GM21447 (cell line): Measurements from ENCODE around the gene TTC39C.
A peak's percentile ranks its signal among the peaks of the same experiment; 100 is the strongest.

Experiments used
- ATAC-seq: cut with Tn5 transposase; IDR thresholded peaks from one replicate; pipeline ENCODE4 v1.9.1; 2021; ENCODE audit not compliant: unreplicated experiment

Gene TTC39C

GRCh38 chr18:23990474-23991410 lies 23.8 kb upstream of the TTC39C start:
- no peak for ATAC-seq

GRCh38 chr18:23992089-23992940 lies 22.2 kb upstream of the TTC39C start:
- no peak for ATAC-seq

GRCh38 chr18:23992941-23993280 lies 21.6 kb upstream of the TTC39C start:
- no peak for ATAC-seq

- no peak for ATAC-seq
Observed at GRCh38 chr18:23994361-23994902, 20.1 kb upstream of the TTC39C start.

GRCh38 chr18:23995180-23995579 lies 19.4 kb upstream of the TTC39C start:
- no peak for ATAC-seq

GRCh38 chr18:23998018-23998417 lies 16.5 kb upstream of the TTC39C start:
- ATAC-seq, result no peak

- no peak for ATAC-seq
Observed at GRCh38 chr18:23998820-23999219, 15.7 kb upstream of the TTC39C start.

- ATAC-seq, result no peak
Observed at GRCh38 chr18:24000613-24001490, 13.7 kb upstream of the TTC39C start.

GRCh38 chr18:24002479-24002878 lies 12.1 kb upstream of the TTC39C start:
- ATAC-seq, result no peak

- ATAC-seq, result no peak
Observed at GRCh38 chr18:24003288-24003687, 11.3 kb upstream of the TTC39C start.

- ATAC-seq, result no peak
Observed at GRCh38 chr18:24003903-24004640, 10.5 kb upstream of the TTC39C start.

GRCh38 chr18:24006712-24007313 lies 7.7 kb upstream of the TTC39C start:
- ATAC-seq, result no peak

- ATAC-seq, result no peak
Observed at GRCh38 chr18:24009246-24009645, 5.3 kb upstream of the TTC39C start.

GRCh38 chr18:24009651-24010333 lies 4.8 kb upstream of the TTC39C start:
- peak; percentile 73 for ATAC-seq

GRCh38 chr18:24010673-24011072 lies 3.9 kb upstream of the TTC39C start:
- ATAC-seq, result no peak

- ATAC-seq, result no peak
Observed at GRCh38 chr18:24011123-24011917, 3.2 kb upstream of the TTC39C start.

- ATAC-seq, result no peak
Observed at GRCh38 chr18:24013051-24013450, 1.5 kb upstream of the TTC39C start.

GRCh38 chr18:24014986-24015638 lies 558 bp downstream of the TTC39C start:
- ATAC-seq, result no peak
